Measurements from ENCODE around the gene INTS2. TPM values are rescaled to one million over a fixed set of nuclear protein-coding genes. Genes with fewer than 3 reads are reported as not detected.
A peak's percentile ranks its signal among the peaks of the same experiment; 100 is the strongest.

INTS2 gene
- total RNA-seq, 2 experiments from 2014 or later, result 23.2 to 25.0 TPM

DNA sequence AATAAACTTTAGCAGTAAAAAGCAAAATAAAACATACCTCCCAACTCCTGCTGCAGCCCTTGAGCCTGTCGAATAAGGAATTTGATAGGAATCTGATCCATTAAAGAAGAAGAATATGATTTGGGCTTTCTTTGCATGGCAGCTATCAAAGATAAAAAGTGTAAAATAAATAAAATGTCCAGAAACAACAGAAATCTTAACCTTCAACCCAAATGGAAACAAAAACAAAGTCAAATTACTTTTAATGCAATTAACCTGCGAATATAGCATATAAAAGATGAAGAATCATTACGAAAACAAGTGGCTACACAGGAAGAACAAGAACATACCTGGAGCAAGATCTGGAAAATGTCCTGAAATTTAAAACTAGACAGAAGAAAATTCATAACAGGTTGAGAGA lies 42.9 kb downstream of the INTS2 start:
- intact Hi-C loops (cut with micrococcal nuclease), result no loop called here
- Mint-ChIP-seq H3K36me3 (ENCODE audit: low read depth) (peaks cover 27% of the 10 kb centered on the region), H3K9me3 (no peaks in the 10 kb centered on the region), H3K4me1 (ENCODE audit: low read depth) (no peaks in the 10 kb centered on the region), H3K27me3 (ENCODE audit: low read depth) (no peaks in the 10 kb centered on the region), H3K4me3 (no peak overlapping the region), H3K27ac (no peak overlapping the region)
- CTCF ChIA-PET, result no interaction called here
- no peak for DNase-seq

GRCh38 chr17:61880589-61881102 lies 47.1 kb downstream of the INTS2 start:
- no peak for DNase-seq
- Mint-ChIP-seq H3K36me3 (ENCODE audit: low read depth) (peaks cover 20% of the 10 kb centered on the region), H3K4me3 (no peak overlapping the region), H3K4me1 (ENCODE audit: low read depth) (no peaks in the 10 kb centered on the region), H3K27ac (no peak overlapping the region), H3K9me3 (no peaks in the 10 kb centered on the region), H3K27me3 (ENCODE audit: low read depth) (no peaks in the 10 kb centered on the region)
- intact Hi-C loops (cut with micrococcal nuclease), result no loop called here
- CTCF ChIA-PET, result no interaction called here

- H3K4me3 Mint-ChIP-seq, result no peak overlapping the region
- CTCF ChIA-PET, result no interaction called here
- intact Hi-C loops (cut with micrococcal nuclease), result no loop called here
These were observed 48.7 kb downstream of the INTS2 start for GRCh38 chr17:61878984-61879612.

GRCh38 chr17:61878520-61878919 lies 49.3 kb downstream of the INTS2 start:
- CTCF ChIA-PET, result no interaction called here
- no peaks in the 10 kb centered on the region for H3K27me3 Mint-ChIP-seq (ENCODE audit: low read depth)
- no peak overlapping the region for H3K27ac Mint-ChIP-seq
- no peaks in the 10 kb centered on the region for H3K4me1 Mint-ChIP-seq (ENCODE audit: low read depth)
- no peak overlapping the region for H3K4me3 Mint-ChIP-seq
- H3K9me3 Mint-ChIP-seq, result no peaks in the 10 kb centered on the region
- intact Hi-C loops (cut with micrococcal nuclease), result no loop called here
- peaks cover 16% of the 10 kb centered on the region for H3K36me3 Mint-ChIP-seq (ENCODE audit: low read depth)
- no peak for DNase-seq

More at GRCh38 chr17:61878984-61879612, 48.7 kb downstream of the INTS2 start:
- Mint-ChIP-seq H3K4me1 (ENCODE audit: low read depth) (no peaks in the 10 kb centered on the region), H3K9me3 (no peaks in the 10 kb centered on the region), H3K36me3 (ENCODE audit: low read depth) (peaks cover 16% of the 10 kb centered on the region), H3K27ac (no peak overlapping the region), H3K27me3 (ENCODE audit: low read depth) (no peaks in the 10 kb centered on the region)
- DNase-seq, result no peak

DNA sequence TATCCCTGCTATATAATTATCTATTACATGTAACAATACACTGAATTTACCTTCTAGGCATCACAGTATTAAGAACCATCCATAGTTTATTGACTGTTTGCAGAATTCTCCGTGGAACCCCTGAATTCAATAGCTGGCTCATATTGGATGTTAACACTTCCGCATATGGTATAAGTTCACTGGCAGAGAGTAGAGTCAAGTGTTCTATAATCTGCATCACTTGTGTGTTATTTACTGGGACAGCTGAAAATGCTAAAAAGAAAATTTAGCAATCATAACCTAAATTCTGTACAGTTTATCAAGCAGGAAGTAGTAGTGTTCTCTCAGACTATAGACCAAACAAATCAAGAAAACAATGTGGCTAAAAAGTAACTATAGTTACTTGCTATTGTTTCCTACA lies 49.9 kb downstream of the INTS2 start:
- Mint-ChIP-seq H3K4me3 (no peak overlapping the region), H3K27ac (no peak overlapping the region), H3K36me3 (ENCODE audit: low read depth) (peaks cover 16% of the 10 kb centered on the region), H3K4me1 (ENCODE audit: low read depth) (no peaks in the 10 kb centered on the region), H3K27me3 (ENCODE audit: low read depth) (no peaks in the 10 kb centered on the region), H3K9me3 (no peaks in the 10 kb centered on the region)
- CTCF ChIA-PET, result no interaction called here
- no peak for DNase-seq
- intact Hi-C loops (cut with micrococcal nuclease), result no loop called here

- H3K27me3 Mint-ChIP-seq (ENCODE audit: low read depth), result no peaks in the 10 kb centered on the region
These were observed 52.0 kb downstream of the INTS2 start for GRCh38 chr17:61875804-61876203.

DNA sequence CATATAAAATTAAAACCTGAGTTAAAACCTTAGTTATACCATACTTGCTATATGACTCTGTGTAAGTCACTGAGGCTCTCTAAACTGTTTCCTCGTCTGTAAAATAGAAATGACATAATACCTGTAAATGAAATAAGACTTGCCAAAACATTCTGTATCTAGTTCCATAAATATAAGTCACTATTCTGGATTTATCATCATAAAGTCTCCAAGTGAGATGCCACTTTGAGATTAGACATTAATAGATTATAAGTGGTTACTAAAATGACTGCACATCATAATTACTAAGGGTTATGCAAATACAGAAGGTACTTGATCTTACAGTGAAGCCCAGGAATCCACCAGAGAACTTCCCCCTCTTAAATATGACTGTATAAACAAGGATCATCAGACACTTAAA lies 52.5 kb downstream of the INTS2 start:
- H3K27ac Mint-ChIP-seq, result no peak overlapping the region
- H3K4me3 Mint-ChIP-seq, result no peak overlapping the region
- CTCF ChIA-PET, result interaction anchor here (0.6 kb wide), 2 partner anchors 12 to 1028 kb away, joined by 3 read pairs; no protein-coding TSS in a partner anchor
- no peaks in the 10 kb centered on the region for H3K9me3 Mint-ChIP-seq
- no peaks in the 10 kb centered on the region for H3K27me3 Mint-ChIP-seq (ENCODE audit: low read depth)
- H3K36me3 Mint-ChIP-seq (ENCODE audit: low read depth), result peaks cover 20% of the 10 kb centered on the region
- DNase-seq, result no peak
- intact Hi-C loops (cut with micrococcal nuclease), result no loop called here
- H3K4me1 Mint-ChIP-seq (ENCODE audit: low read depth), result no peaks in the 10 kb centered on the region

More at GRCh38 chr17:61875804-61876203, 52.0 kb downstream of the INTS2 start:
- Mint-ChIP-seq H3K4me1 (ENCODE audit: low read depth) (no peaks in the 10 kb centered on the region), H3K9me3 (no peaks in the 10 kb centered on the region), H3K27ac (no peak overlapping the region), H3K4me3 (no peak overlapping the region), H3K36me3 (ENCODE audit: low read depth) (peaks cover 18% of the 10 kb centered on the region)
- intact Hi-C loops (cut with micrococcal nuclease), result no loop called here
- CTCF ChIA-PET, result interaction anchor here (0.6 kb wide), 1 partner anchor 13 kb away, joined by 3 read pairs; no protein-coding TSS in a partner anchor
- DNase-seq, result no peak

GRCh38 chr17:61874075-61874474 lies 53.7 kb downstream of the INTS2 start:
- CTCF ChIA-PET, result no interaction called here
- no peaks in the 10 kb centered on the region for H3K9me3 Mint-ChIP-seq
- no peak for DNase-seq
- intact Hi-C loops (cut with micrococcal nuclease), result no loop called here
- H3K4me3 Mint-ChIP-seq, result no peak overlapping the region
- no peaks in the 10 kb centered on the region for H3K27me3 Mint-ChIP-seq (ENCODE audit: low read depth)
- peaks cover 24% of the 10 kb centered on the region for H3K36me3 Mint-ChIP-seq (ENCODE audit: low read depth)
- H3K27ac Mint-ChIP-seq, result no peak overlapping the region
- no peaks in the 10 kb centered on the region for H3K4me1 Mint-ChIP-seq (ENCODE audit: low read depth)

- intact Hi-C loops (cut with micrococcal nuclease), result no loop called here
These were observed 55.7 kb downstream of the INTS2 start for GRCh38 chr17:61872099-61872498.

DNA sequence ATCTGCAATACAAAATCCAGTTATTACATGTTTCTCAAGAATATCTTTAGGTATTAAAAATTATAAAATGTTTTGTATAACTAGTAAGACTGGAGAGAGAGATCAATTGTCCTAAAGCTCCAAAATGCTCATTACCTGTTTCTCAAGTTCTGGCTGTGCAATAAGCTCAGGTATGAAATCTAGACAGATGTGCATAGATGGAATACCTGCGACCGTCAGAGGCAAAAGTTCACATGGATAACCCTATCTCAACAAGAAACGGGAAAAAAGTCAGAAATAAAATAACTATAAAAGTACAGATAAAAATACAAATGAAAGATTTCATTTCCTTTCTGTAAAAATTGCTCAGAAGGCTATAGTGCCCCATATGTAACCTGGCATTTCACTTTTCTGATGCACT lies 58.6 kb downstream of the INTS2 start:
- H3K27ac Mint-ChIP-seq, result no peak overlapping the region
- CTCF ChIA-PET, result no interaction called here
- no peaks in the 10 kb centered on the region for H3K4me1 Mint-ChIP-seq (ENCODE audit: low read depth)
- no peak overlapping the region for H3K4me3 Mint-ChIP-seq
- H3K36me3 Mint-ChIP-seq (ENCODE audit: low read depth), result peaks cover 16% of the 10 kb centered on the region
- intact Hi-C loops (cut with micrococcal nuclease), result no loop called here
- no peak for DNase-seq
- H3K27me3 Mint-ChIP-seq (ENCODE audit: low read depth), result no peaks in the 10 kb centered on the region
- no peaks in the 10 kb centered on the region for H3K9me3 Mint-ChIP-seq

More at GRCh38 chr17:61872099-61872498, 55.7 kb downstream of the INTS2 start:
- CTCF ChIA-PET, result no interaction called here
- peaks cover 19% of the 10 kb centered on the region for H3K36me3 Mint-ChIP-seq (ENCODE audit: low read depth)
- H3K27ac Mint-ChIP-seq, result no peak overlapping the region
- no peaks in the 10 kb centered on the region for H3K4me1 Mint-ChIP-seq (ENCODE audit: low read depth)
- no peak for DNase-seq
- H3K4me3 Mint-ChIP-seq, result no peak overlapping the region
- H3K9me3 Mint-ChIP-seq, result no peaks in the 10 kb centered on the region
- no peaks in the 10 kb centered on the region for H3K27me3 Mint-ChIP-seq (ENCODE audit: low read depth)

- Mint-ChIP-seq H3K4me1 (ENCODE audit: low read depth) (peaks cover 4% of the 10 kb centered on the region), H3K27ac (no peak overlapping the region), H3K36me3 (ENCODE audit: low read depth) (peaks cover 16% of the 10 kb centered on the region), H3K9me3 (no peaks in the 10 kb centered on the region), H3K4me3 (no peak overlapping the region), H3K27me3 (ENCODE audit: low read depth) (no peaks in the 10 kb centered on the region)
- intact Hi-C loops (cut with micrococcal nuclease), result no loop called here
- DNase-seq, result no peak
- CTCF ChIA-PET, result interaction anchor here (0.6 kb wide), 2 partner anchors 48 to 239 kb away, joined by 4 read pairs; no protein-coding TSS in a partner anchor
These were observed 59.7 kb downstream of the INTS2 start for GRCh38 chr17:61868074-61868473.

DNA sequence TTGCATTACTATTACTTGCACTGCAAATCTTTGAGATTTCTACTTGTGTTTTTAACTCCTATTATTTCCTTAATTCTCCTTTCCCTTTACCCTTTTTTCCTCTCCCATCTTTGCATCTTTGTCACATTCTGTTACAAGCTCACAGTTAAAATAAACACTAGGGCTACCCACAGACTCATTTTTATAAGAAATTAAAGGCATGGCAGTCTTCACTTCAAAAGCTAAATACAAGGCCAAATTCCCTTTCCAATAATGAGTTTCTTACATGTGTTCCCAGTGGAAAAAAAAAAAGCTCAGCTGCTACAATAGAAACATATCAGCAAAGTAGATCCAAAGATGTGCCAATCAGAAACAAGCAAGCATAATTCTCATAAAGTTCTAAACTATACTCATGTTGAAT lies 60.7 kb downstream of the INTS2 start:
- no peak overlapping the region for H3K4me3 Mint-ChIP-seq
- intact Hi-C loops (cut with micrococcal nuclease), result no loop called here
- H3K36me3 Mint-ChIP-seq (ENCODE audit: low read depth), result peaks cover 21% of the 10 kb centered on the region
- peaks cover 11% of the 10 kb centered on the region for H3K4me1 Mint-ChIP-seq (ENCODE audit: low read depth)
- H3K27ac Mint-ChIP-seq, result no peak overlapping the region
- no peaks in the 10 kb centered on the region for H3K27me3 Mint-ChIP-seq (ENCODE audit: low read depth)
- DNase-seq, result no peak
- no peaks in the 10 kb centered on the region for H3K9me3 Mint-ChIP-seq
- CTCF ChIA-PET, result interaction anchor here (0.6 kb wide), 1 partner anchor 30 kb away, joined by 3 read pairs; no protein-coding TSS in a partner anchor

GRCh38 chr17:61863801-61864126 lies 64.0 kb downstream of the INTS2 start:
- peak overlapping the region; percentile 99 for H3K4me3 Mint-ChIP-seq
- CTCF ChIA-PET, result interaction anchor here (0.6 to 2.0 kb wide), 8 partner anchors 9 to 228 kb away, joined by 3 to 6 read pairs (median 4); no protein-coding TSS in a partner anchor
- intact Hi-C loops (cut with micrococcal nuclease), result loop anchor here (1.0 kb wide), 2 partner anchors 64 to 201 kb away; partner anchors contain the start of gene INTS2
- no peaks in the 10 kb centered on the region for H3K9me3 Mint-ChIP-seq
- no peak for DNase-seq
- H3K4me1 Mint-ChIP-seq (ENCODE audit: low read depth), result peaks cover 22% of the 10 kb centered on the region
- no peaks in the 10 kb centered on the region for H3K27me3 Mint-ChIP-seq (ENCODE audit: low read depth)
- H3K27ac Mint-ChIP-seq, result peak overlapping the region; percentile 89
- peaks cover 18% of the 10 kb centered on the region for H3K36me3 Mint-ChIP-seq (ENCODE audit: low read depth)

All from activated naive CD4-positive, alpha-beta T cell treated with anti-CD3 and anti-CD28 coated beads for 36 hours (primary cell).